HG03097 (cell line): Measurements from ENCODE around the gene TPSB2.

Experiments used
- ATAC-seq: cut with Tn5 transposase; IDR thresholded peaks from one replicate; pipeline ENCODE4 v1.9.1; 2021; ENCODE audit not compliant: unreplicated experiment, low FRiP score

TPSB2 gene

GRCh38 chr16:1221628-1222552, 8.1 kb downstream of the TPSB2 start:
- ATAC-seq: no peak

GRCh38 chr16:1220841-1221627, 8.9 kb downstream of the TPSB2 start:
- no peak for ATAC-seq

- no peak for ATAC-seq
Measured at GRCh38 chr16:1220098-1220728, 9.8 kb downstream of the TPSB2 start.

GRCh38 chr16:1218930-1219611, 10.9 kb downstream of the TPSB2 start:
- no peak for ATAC-seq

- ATAC-seq: no peak
Measured at GRCh38 chr16:1218061-1218929, 11.7 kb downstream of the TPSB2 start.

- ATAC-seq: no peak
Measured at GRCh38 chr16:1217526-1217925, 12.5 kb downstream of the TPSB2 start.

GRCh38 chr16:1216681-1217400, 13.1 kb downstream of the TPSB2 start:
- ATAC-seq: no peak

- no peak for ATAC-seq
Measured at GRCh38 chr16:1216296-1216619, 13.7 kb downstream of the TPSB2 start.

GRCh38 chr16:1215574-1216295, 14.2 kb downstream of the TPSB2 start:
- ATAC-seq: no peak

- ATAC-seq: no peak
Measured at GRCh38 chr16:1214719-1215118, 15.3 kb downstream of the TPSB2 start.

GRCh38 chr16:1213796-1214372, 16.1 kb downstream of the TPSB2 start:
- ATAC-seq: no peak

- no peak for ATAC-seq
Measured at GRCh38 chr16:1213231-1213630, 16.8 kb downstream of the TPSB2 start.

GRCh38 chr16:1212616-1213194, 17.3 kb downstream of the TPSB2 start:
- no peak for ATAC-seq

- ATAC-seq: no peak
Measured at GRCh38 chr16:1211451-1212268, 18.3 kb downstream of the TPSB2 start.

- no peak for ATAC-seq
Measured at GRCh38 chr16:1210461-1210860, 19.5 kb downstream of the TPSB2 start.

GRCh38 chr16:1209081-1209480, 20.9 kb downstream of the TPSB2 start:
- ATAC-seq: no peak

- ATAC-seq: no peak
Measured at GRCh38 chr16:1208239-1208830, 21.6 kb downstream of the TPSB2 start.
